Cardiac fibroblast (primary cell): Measurements from ENCODE around the gene MACROD2.

Experiments
- DNase-seq, 2 donors: peaks; one replicate each; pipeline versions ENCODE4 v3.0.0 to v3.0.0-alpha.2; 2010; ENCODE audit warnings: low read depth in 2 of 2
- H3K4me3 ChIP-seq, 2 donors: replicated peaks in 1 of 2; 1 replicate in 1 of 2; 2 replicates in 1 of 2; pipeline ENCODE4 v1.5.1; 2011; ENCODE audit warnings: low read depth in 2 of 2, low read length in 2 of 2, mild to moderate bottlenecking in 2 of 2, moderate library complexity in 1 of 2
- TF ChIP-seq, protein P1 (sequence below): IDR thresholded peaks from one replicate; pipeline ENCODE4 v1.5.1; 2011; ENCODE audit warnings: low read depth, mild to moderate bottlenecking, low read length, inconsistent platforms

MACROD2 gene

DNA sequence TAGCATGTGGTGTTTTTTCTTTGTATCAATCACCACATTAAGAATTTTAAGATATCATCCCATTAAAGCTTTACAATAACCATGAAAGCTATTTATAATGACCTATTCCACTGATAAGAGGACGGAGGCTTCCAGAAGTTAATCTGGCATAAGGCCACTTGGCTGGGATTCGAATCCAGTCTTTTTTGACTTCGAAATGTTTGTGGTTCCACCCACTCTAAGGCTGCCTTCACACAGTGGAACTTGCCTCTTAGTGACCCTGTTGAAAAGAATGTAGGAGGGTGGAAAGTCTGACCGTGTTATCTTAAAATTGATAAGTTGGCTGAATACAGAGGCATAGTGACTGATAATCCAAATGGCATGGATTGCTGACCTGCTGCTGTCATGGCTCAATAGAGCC lies 1618.2 kb downstream of the MACROD2 start:
- H3K4me3 ChIP-seq, result no peak overlapping the region
- TF ChIP-seq, protein P1, sequence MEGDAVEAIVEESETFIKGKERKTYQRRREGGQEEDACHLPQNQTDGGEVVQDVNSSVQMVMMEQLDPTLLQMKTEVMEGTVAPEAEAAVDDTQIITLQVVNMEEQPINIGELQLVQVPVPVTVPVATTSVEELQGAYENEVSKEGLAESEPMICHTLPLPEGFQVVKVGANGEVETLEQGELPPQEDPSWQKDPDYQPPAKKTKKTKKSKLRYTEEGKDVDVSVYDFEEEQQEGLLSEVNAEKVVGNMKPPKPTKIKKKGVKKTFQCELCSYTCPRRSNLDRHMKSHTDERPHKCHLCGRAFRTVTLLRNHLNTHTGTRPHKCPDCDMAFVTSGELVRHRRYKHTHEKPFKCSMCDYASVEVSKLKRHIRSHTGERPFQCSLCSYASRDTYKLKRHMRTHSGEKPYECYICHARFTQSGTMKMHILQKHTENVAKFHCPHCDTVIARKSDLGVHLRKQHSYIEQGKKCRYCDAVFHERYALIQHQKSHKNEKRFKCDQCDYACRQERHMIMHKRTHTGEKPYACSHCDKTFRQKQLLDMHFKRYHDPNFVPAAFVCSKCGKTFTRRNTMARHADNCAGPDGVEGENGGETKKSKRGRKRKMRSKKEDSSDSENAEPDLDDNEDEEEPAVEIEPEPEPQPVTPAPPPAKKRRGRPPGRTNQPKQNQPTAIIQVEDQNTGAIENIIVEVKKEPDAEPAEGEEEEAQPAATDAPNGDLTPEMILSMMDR, result no peak
- peak in 1 of 2 donors; percentile 1 for DNase-seq

DNA sequence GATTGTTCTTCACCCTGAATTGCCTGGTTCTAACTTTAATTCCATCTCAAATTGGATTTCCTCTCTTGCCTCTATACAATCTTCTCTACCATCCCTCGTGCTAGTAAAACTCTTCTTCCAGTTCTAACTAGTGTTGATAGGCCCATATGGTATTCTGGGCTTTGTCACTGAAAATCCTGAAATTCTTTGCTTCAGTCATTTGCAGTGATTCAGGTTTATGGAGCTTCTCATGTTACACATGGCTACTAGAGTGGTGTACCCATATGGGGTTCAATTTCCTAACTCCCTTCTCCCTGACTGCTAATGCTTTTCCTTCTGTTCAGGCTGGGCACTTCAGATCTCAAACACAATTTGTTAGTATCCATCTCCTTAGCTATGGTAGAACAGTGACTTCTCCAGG lies 1621.3 kb downstream of the MACROD2 start:
- no peak overlapping the region for H3K4me3 ChIP-seq
- no peak for DNase-seq

DNA sequence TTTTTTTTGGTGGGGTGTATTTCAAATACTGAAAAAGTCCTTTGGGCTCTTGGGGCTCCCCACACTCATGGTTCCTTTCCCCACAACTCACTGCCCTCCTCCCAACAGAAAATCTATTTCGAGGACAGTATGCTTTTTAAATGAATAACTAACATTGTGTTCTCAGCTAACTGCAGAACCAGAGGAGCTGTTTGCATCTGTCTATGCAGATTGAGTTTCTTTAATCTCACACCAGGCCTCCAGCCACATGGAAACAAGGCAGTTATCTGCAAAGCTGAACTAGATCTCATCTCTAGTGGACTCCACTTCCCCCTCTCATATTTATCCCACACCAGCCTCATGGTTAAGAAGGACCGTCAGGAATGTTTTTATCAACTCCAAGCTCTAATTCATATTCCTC lies 1622.8 kb downstream of the MACROD2 start:
- TF ChIP-seq, protein P1, result no peak
- no peak for DNase-seq
- H3K4me3 ChIP-seq, result no peak overlapping the region

More for the DNA sequence above, 1621.3 kb downstream of the MACROD2 start:
- TF ChIP-seq, protein P1, result no peak

DNA sequence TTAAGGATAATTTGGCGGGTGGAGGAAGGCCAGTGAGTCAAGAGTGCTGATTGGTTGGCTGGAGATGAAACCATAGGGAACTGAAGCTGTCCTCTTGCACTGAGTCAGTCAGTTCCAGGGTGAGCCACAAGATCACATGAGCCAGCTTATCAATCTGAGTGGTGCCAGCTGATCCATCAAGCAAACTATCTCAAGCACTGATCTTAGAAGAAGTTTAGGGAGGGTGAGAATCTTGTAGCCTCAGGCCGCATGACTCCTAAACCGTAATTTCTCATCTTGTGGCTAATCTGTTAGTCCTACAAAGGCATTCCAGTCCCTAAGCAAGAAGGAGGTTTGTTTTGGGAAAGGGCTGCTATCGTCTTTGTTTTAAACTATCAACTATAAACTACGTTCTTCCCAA lies 1623.6 kb downstream of the MACROD2 start:
- no peak for DNase-seq
- H3K4me3 ChIP-seq, result no peak overlapping the region
- TF ChIP-seq, protein P1, result no peak

DNA sequence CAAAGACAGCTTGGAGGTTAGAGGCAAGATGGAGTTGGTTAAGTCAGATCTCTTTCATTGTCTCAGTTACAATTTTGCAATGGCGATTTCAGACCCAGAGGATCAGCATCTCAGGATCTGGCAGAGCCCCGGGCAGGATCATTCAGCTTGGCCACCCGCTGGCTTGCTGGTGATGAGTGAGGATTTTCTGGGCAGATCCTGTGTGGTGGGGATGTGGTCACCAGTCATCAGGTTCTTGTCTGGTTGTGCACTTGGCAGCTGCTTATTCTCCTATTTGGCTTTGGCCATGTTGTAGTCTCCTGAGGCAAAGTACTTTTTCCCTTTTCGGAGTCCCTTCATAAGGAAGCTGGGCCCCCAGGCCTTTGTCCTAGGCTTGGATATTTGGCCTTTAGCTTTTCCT lies 1624.0 kb downstream of the MACROD2 start:
- no peak for DNase-seq
- H3K4me3 ChIP-seq, result no peak overlapping the region
- TF ChIP-seq, protein P1, result no peak

DNA sequence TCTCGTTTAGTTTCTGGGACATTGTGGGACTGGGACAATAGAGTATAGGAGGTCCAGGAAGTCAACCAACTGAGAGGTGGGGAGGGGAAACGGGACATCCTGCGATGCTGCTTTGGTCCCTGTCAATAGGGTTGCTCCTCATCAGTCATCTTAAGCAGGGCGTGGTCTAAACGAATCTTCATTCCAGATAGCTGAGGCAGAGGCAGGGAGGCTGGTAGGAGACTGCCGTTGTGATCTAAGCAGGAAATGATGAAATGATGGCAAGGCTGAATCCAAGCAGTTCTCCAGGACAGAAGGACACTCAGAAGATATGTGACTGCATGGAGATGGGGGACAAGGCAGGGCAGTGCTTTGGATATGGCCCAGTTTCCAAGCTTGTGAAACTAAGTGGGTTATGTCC lies 1624.5 kb downstream of the MACROD2 start:
- TF ChIP-seq, protein P1, result no peak
- no peak overlapping the region for H3K4me3 ChIP-seq
- no peak for DNase-seq

DNA sequence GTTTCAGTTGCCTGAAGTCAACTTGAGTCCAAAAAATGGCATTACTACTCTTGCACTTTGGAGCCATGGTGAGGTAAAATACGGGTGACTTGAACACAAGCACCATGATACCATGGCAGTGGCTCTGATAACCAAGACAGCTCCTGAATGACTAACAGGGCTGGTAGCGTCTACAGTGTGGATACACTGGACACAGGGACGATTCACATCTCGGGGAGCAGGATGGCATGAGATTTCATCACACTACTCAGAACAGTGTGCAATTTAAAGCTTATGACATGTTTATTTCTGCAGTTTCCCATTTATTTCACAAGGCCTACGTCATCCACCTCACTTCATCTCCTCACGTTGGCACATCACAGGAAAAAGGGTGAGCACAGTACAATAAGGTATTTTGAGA lies 1627.1 kb downstream of the MACROD2 start:
- H3K4me3 ChIP-seq, result no peak overlapping the region
- TF ChIP-seq, protein P1, result no peak
- no peak for DNase-seq
